AG09319 (cell line): ENCODE results near the gene IFFO2.

ENCODE experiments used
- DNase-seq: peaks from one replicate; pipeline ENCODE4 v3.0.0-alpha.2; 2010; ENCODE audit warnings: low read depth; ENCODE audit errors: extremely low read depth
- TF ChIP-seq, protein P1 (sequence below): IDR thresholded peaks from 2 replicates; pipeline ENCODE4 v1.5.1; 2011; ENCODE audit warnings: low read depth, mild to moderate bottlenecking, inconsistent platforms, low read length, moderate library complexity

Gene IFFO2

GRCh38 chr1:18956193-18957135, at the start of gene IFFO2:
IFFO2 (minus strand) TSS chr1:18956676; CDS start chr1:18956332, 344 bp downstream.
- peak; percentile 84 for DNase-seq
- TF ChIP-seq, protein P1, sequence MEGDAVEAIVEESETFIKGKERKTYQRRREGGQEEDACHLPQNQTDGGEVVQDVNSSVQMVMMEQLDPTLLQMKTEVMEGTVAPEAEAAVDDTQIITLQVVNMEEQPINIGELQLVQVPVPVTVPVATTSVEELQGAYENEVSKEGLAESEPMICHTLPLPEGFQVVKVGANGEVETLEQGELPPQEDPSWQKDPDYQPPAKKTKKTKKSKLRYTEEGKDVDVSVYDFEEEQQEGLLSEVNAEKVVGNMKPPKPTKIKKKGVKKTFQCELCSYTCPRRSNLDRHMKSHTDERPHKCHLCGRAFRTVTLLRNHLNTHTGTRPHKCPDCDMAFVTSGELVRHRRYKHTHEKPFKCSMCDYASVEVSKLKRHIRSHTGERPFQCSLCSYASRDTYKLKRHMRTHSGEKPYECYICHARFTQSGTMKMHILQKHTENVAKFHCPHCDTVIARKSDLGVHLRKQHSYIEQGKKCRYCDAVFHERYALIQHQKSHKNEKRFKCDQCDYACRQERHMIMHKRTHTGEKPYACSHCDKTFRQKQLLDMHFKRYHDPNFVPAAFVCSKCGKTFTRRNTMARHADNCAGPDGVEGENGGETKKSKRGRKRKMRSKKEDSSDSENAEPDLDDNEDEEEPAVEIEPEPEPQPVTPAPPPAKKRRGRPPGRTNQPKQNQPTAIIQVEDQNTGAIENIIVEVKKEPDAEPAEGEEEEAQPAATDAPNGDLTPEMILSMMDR, result no peak

DNA sequence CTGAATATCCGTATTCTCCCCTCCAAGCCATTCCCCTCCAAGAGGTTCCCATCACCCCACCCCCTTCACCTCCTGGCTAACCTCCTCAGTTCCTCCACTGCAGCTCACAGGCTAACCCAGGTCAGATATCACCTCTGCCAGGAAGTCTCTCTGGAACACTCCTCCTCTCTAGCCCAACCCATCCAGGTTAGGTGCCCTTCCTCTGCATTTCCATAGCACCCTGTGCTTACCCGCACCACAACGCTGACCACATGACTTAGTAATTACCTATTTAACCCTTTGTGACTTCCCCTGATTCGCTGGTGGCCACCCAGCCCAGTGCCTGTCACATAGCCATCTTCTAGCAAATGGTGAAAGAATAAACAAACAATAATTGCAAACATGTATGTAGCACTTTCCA, 49.5 kb upstream of the IFFO2 start:
- DNase-seq, result no peak
- TF ChIP-seq, protein P1, result no peak

DNA sequence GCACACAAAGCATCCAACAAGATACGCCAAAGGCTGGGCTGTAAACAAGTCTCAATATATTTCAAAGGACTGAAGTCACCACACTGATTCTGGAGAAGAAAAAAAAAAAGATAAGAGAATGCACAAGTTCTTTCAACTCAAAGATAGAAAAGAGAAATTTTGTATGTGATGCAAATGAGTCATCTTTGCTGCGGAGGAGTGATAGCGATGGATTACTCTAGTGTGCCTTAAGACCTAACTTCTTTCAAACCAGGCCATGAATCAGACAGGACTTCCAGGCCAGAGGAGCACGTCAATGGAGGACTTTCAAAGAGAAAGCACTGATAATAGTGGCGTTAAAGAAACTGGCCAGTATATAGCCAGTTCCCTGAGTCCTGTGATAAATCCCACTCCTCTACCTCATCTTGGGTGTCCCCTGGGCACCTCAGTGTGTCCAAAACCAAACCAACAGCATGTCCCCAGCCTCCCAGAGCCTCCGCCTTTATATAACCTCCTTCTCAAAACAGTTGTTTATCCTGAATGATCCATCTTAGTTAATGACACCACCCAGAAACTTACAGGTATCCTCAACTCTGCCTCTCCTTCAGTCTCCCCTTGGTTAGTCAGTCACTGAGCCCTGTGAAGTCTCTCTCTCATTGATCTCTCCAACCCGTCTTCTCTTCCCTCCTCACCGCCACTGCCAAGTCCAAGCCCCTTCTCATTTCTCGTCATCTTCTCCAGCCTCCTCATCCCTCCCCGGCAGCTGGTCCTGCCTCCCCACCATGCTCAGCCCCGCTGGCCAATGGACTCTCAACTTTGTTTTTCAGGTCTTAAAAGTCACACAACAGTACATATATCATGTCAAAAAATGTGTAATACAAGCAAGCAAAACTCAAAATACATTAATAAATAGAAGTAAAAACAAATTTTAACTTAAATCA, 47.2 kb upstream of the IFFO2 start:
- DNase-seq, result no peak
- TF ChIP-seq, protein P1, result no peak

GRCh38 chr1:19000065-19000464, 43.6 kb upstream of the IFFO2 start:
- TF ChIP-seq, protein P1, result no peak
- no peak for DNase-seq

DNA sequence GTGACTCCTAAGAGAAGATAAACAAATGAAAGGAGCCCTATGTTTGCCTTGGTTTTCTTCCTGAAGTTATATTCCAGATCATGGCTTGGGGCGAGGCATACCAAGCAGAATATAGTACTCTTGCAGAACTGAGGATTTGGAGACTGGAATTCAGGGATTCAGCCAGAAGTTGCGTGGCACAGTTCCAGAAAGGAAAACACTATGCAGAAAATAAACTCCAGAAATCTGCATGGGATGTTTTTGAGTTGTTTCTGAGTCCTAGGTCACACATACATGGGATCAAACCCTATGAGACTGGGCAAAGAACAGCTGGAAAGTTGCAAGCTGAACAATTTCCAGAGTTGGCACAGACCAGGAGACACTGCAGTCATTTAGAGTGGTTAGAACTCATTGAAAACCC, 42.9 kb upstream of the IFFO2 start:
- TF ChIP-seq, protein P1, result no peak
- peak; percentile 39 for DNase-seq

GRCh38 chr1:18998016-18998724, 41.7 kb upstream of the IFFO2 start:
- DNase-seq, result no peak
- TF ChIP-seq, protein P1, result no peak
